Natural killer cell (primary cell): ENCODE results near the gene RAB31. TPM values are rescaled to one million over a fixed set of nuclear protein-coding genes. Genes with fewer than 3 reads are reported as not detected.

Source experiments
- ATAC-seq, 3 donors: fragments of 150-1000 bp in 2 of 3; fragments of 200-7000 bp in 1 of 3; cut with Tn5 transposase; 1 replicate in 1 of 3; 2 replicates in 2 of 3; pipeline ENCODE4 v1.10.0; 2021; ENCODE audit warnings: mild to moderate bottlenecking in 2 of 3, moderate library complexity in 2 of 3
- DNase-seq, 2 donors: peaks; one replicate each; pipeline versions ENCODE4 v3.0.0 to v3.0.0-alpha.2; 2013 to 2021; ENCODE audit warnings: mixed read lengths in 1 of 2
- H3K27ac ChIP-seq: one replicate; pipeline ENCODE4 v1.5.1; 2013; ENCODE audit warnings: mild to moderate bottlenecking, low read length
- H3K27me3 ChIP-seq: one replicate; pipeline ENCODE4 v1.6.1; 2013; ENCODE audit warnings: low read length; ENCODE audit not compliant: control insufficient read depth, insufficient read depth
- H3K36me3 ChIP-seq: one replicate; pipeline ENCODE4 v1.6.1; 2013; ENCODE audit warnings: low read length; ENCODE audit not compliant: control insufficient read depth, insufficient read depth
- H3K4me1 ChIP-seq: one replicate; pipeline ENCODE4 v1.6.1; 2013; ENCODE audit warnings: low read length; ENCODE audit not compliant: control insufficient read depth, insufficient read depth
- H3K4me3 ChIP-seq: one replicate; pipeline ENCODE4 v1.5.1; 2013; ENCODE audit warnings: low read length
- H3K9me3 ChIP-seq: one replicate; pipeline ENCODE4 v1.6.1; 2013; ENCODE audit warnings: low read length; ENCODE audit not compliant: control insufficient read depth, insufficient read depth
- H3K27ac Mint-ChIP-seq, 2 donors: one replicate each; pipeline ENCODE4 v1.8.0; 2022; ENCODE audit warnings: mild to moderate bottlenecking in 2 of 2, mixed read lengths in 2 of 2, moderate library complexity in 1 of 2
- H3K27me3 Mint-ChIP-seq, 2 donors: one replicate each; pipeline ENCODE4 v1.8.0; 2022; ENCODE audit warnings: low read depth in 2 of 2, mixed read lengths in 2 of 2
- H3K36me3 Mint-ChIP-seq: one replicate; pipeline ENCODE4 v1.8.0; 2022; ENCODE audit warnings: mixed read lengths
- H3K4me1 Mint-ChIP-seq, 2 donors: one replicate each; pipeline ENCODE4 v1.8.0; 2022; ENCODE audit warnings: mixed read lengths in 2 of 2
- H3K4me3 Mint-ChIP-seq: one replicate; pipeline ENCODE4 v1.8.0; 2022; ENCODE audit warnings: mild to moderate bottlenecking, moderate library complexity, mixed read lengths
- H3K9me3 Mint-ChIP-seq, 2 donors: one replicate each; pipeline ENCODE4 v1.8.0; 2022; ENCODE audit warnings: mixed read lengths in 2 of 2
- WGBS: methylation state at CpG from one replicate; pipeline ENCODE4 v1.1.7; 2013; ENCODE audit warnings: missing lambda C conversion rate; ENCODE audit not compliant: insufficient coverage; 5-methylcytosine and 5-hydroxymethylcytosine counted together
- intact Hi-C: fragments of 100-400 bp; cut with micrococcal nuclease; formaldehyde crosslinking; loops from one replicate; pipeline ENCODE4 v1.14.2; 2022
- total RNA-seq, 4 donors: library from RNA; stranded (reverse); fragments of 120-200 nt in 1 of 4; gene quantifications; one replicate each; pipeline versions ENCODE4 v1.2.3 to v1.2.4, GENCODE V29; 2013 to 2022
- TF ChIP-seq, protein P1 (sequence below): fragments of 200-600 bp; IDR thresholded peaks from one replicate; pipeline ENCODE4 v1.8.0; 2022; ENCODE audit warnings: antibody characterized with exemption

Gene RAB31
- total RNA-seq, 3 donors from 2014 or later (not counting 1 experiment from before 2014, with no cell fraction given), result 5.3 to 26.1 (median 9.9) TPM

GRCh38 chr18:9772847-9773677 lies 65.0 kb downstream of the RAB31 start:
- Histone ChIP-seq H3K27ac (no peak overlapping the region), H3K4me3 (no peak overlapping the region), H3K36me3 (no peaks in the 10 kb centered on the region), H3K9me3 (no peaks in the 10 kb centered on the region), H3K4me1 (peaks cover 13% of the 10 kb centered on the region), H3K27me3 (no peaks in the 10 kb centered on the region)
- WGBS, result 88% methylated on average over 13 of the region's 13 CpGs
- DNase-seq (no peak), ATAC-seq (no peak)
- Mint-ChIP-seq H3K27me3 (peaks cover 12 to 21% of the 10 kb centered on the region in 2 donors), H3K4me3 (no peak overlapping the region), H3K4me1 (peaks cover 8 to 11% of the 10 kb centered on the region in 2 donors), H3K36me3 (no peaks in the 10 kb centered on the region), H3K9me3 (no peaks in the 10 kb centered on the region), H3K27ac (no peak overlapping the region)
- TF ChIP-seq, protein P1, sequence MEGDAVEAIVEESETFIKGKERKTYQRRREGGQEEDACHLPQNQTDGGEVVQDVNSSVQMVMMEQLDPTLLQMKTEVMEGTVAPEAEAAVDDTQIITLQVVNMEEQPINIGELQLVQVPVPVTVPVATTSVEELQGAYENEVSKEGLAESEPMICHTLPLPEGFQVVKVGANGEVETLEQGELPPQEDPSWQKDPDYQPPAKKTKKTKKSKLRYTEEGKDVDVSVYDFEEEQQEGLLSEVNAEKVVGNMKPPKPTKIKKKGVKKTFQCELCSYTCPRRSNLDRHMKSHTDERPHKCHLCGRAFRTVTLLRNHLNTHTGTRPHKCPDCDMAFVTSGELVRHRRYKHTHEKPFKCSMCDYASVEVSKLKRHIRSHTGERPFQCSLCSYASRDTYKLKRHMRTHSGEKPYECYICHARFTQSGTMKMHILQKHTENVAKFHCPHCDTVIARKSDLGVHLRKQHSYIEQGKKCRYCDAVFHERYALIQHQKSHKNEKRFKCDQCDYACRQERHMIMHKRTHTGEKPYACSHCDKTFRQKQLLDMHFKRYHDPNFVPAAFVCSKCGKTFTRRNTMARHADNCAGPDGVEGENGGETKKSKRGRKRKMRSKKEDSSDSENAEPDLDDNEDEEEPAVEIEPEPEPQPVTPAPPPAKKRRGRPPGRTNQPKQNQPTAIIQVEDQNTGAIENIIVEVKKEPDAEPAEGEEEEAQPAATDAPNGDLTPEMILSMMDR, result no peak
- intact Hi-C loops, result no loop called here

DNA sequence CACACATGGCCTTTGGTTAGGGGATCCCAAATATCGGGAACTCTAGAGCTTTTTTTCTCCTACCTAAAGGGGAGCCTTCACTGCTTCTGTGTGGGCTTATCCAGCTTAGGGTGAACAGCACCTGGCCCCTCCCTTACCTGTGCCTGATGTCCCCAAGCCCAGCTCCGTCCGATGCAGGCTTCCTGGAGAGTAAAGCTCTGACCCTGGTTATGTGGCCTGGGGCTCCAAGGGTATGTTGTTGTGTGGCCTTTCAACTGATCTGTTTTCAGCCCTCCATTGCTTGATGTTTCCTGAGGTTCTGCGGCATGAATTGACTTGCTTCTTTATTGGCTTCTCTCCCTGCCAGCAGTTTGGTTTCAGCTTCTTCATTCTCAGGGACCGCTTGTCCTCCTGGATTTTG lies 66.0 kb downstream of the RAB31 start:
- Histone ChIP-seq H3K9me3 (no peaks in the 10 kb centered on the region), H3K4me3 (no peak overlapping the region), H3K4me1 (peaks cover 13% of the 10 kb centered on the region), H3K27ac (no peak overlapping the region), H3K36me3 (no peaks in the 10 kb centered on the region), H3K27me3 (no peaks in the 10 kb centered on the region)
- ATAC-seq, result no peak
- no peak for DNase-seq
- Mint-ChIP-seq H3K4me1 (peaks cover 8 to 11% of the 10 kb centered on the region in 2 donors), H3K9me3 (no peaks in the 10 kb centered on the region), H3K27me3 (peaks cover 9 to 21% of the 10 kb centered on the region in 2 donors), H3K27ac (no peak overlapping the region), H3K36me3 (no peaks in the 10 kb centered on the region), H3K4me3 (no peak overlapping the region)
- intact Hi-C loops, result no loop called here
- TF ChIP-seq, protein P1, result no peak
- 96% methylated on average over 5 of the region's 5 CpGs for WGBS

DNA sequence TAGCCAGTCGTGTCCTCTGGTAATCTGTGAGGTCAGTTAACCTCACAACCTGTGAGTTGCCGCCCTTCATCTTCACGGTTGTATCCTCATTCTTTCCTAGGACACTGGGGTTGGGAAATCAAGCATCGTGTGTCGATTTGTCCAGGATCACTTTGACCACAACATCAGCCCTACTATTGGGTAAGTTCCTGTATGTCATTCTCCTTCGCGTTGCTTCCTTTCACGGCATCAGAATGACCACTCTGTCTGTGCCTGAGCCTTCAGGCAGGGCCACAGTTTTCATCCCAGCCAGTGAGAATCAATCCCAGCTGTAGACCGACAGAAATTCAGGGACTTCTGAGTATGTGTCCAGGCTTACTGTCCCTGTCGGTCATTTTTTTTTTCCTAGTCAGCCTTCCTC lies 67.1 kb downstream of the RAB31 start:
- peaks cover 9 to 11% of the 10 kb centered on the region in 2 donors for H3K27me3 Mint-ChIP-seq
- H3K4me1 Mint-ChIP-seq, result peaks cover 8 to 11% of the 10 kb centered on the region in 2 donors
- Histone ChIP-seq H3K27ac (no peak overlapping the region), H3K4me3 (no peak overlapping the region), H3K4me1 (peaks cover 13% of the 10 kb centered on the region), H3K27me3 (no peaks in the 10 kb centered on the region), H3K9me3 (no peaks in the 10 kb centered on the region), H3K36me3 (no peaks in the 10 kb centered on the region)
- ATAC-seq (peak in 1 of 3 donors; percentile 52), DNase-seq (no peak)
- H3K4me3 Mint-ChIP-seq, result no peak overlapping the region
- no peak overlapping the region for H3K27ac Mint-ChIP-seq
- 86% methylated on average over 10 of the region's 10 CpGs for WGBS
- H3K36me3 Mint-ChIP-seq, result no peaks in the 10 kb centered on the region
- H3K9me3 Mint-ChIP-seq, result no peaks in the 10 kb centered on the region
- TF ChIP-seq, protein P1, result no peak
- intact Hi-C loops, result no loop called here
